ENCODE measurements around the gene APOH. TPM values are rescaled to one million over a fixed set of nuclear protein-coding genes. Genes with fewer than 3 reads are reported as not detected.

Gene APOH
- total and polyA plus RNA-seq, 11 donors = 0.15 to 0.30 TPM; not detected in 9

- Histone ChIP-seq H3K4me3 (no peak overlapping the region), H3K36me3 (no peaks in the 10 kb centered on the region), H3K27me3 (no peaks in the 10 kb centered on the region), H3K4me1 (peaks cover 0 to 3% (median 0%) of the 10 kb centered on the region in 12 donors), H3K27ac (no peak overlapping the region), H3K9me3 (peaks cover 0 to 15% (median 2%) of the 10 kb centered on the region in 12 donors)
- TF ChIP-seq, protein P1, sequence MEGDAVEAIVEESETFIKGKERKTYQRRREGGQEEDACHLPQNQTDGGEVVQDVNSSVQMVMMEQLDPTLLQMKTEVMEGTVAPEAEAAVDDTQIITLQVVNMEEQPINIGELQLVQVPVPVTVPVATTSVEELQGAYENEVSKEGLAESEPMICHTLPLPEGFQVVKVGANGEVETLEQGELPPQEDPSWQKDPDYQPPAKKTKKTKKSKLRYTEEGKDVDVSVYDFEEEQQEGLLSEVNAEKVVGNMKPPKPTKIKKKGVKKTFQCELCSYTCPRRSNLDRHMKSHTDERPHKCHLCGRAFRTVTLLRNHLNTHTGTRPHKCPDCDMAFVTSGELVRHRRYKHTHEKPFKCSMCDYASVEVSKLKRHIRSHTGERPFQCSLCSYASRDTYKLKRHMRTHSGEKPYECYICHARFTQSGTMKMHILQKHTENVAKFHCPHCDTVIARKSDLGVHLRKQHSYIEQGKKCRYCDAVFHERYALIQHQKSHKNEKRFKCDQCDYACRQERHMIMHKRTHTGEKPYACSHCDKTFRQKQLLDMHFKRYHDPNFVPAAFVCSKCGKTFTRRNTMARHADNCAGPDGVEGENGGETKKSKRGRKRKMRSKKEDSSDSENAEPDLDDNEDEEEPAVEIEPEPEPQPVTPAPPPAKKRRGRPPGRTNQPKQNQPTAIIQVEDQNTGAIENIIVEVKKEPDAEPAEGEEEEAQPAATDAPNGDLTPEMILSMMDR (IDR thresholded peaks at IDR 0.05) = no peak
- TF ChIP-seq POLR2A (IDR thresholded peaks at IDR 0.05) = no peak
- intact Hi-C loops (cut with DNase I) = no loop called here
- DNase-seq (no peak), ATAC-seq (no peak)
- 85 to 91% (median 87%) methylated on average over 2 of the region's 2 CpGs for WGBS, 4 donors
Observed at GRCh38 chr17:66270106-66270505, 40.9 kb upstream of the APOH start.

DNA sequence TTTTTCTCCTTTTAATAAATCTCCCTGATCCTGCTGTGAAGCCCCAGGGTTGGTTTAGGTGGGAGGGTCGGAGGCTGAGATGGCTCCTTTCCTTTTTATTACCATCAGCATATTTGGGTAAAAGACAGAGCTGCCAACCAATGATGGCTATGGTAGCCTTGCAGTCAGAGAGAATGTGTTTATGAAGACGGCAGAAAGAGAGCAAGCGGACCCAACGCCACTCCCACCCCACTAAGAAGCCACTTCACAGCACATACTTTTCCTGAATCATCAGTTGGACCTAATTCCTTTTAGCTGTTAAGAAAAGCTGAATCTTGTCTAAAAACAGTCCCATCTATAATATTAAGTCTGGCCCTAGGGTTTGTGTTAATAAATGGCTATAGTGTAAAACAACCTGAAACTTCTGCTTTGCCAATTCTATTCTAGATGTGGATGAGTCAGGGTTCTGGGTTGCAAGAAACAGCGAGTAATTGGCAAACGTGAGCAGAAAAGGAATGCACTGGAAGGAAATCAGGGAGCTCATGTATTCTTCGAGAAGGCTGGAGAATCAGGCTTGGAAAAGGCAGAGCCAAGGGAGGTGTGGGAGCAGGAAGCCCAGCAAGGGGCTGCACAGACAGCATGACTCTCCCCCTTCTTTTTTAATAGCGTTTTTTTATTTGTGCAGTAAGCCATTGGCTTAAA lies 39.2 kb upstream of the APOH start:
- intact Hi-C loops (cut with DNase I) = no loop called here
- TF ChIP-seq POLR2A (IDR thresholded peaks at IDR 0.05) = no peak
- TF ChIP-seq, protein P1 (IDR thresholded peaks at IDR 0.05) = no peak

DNA sequence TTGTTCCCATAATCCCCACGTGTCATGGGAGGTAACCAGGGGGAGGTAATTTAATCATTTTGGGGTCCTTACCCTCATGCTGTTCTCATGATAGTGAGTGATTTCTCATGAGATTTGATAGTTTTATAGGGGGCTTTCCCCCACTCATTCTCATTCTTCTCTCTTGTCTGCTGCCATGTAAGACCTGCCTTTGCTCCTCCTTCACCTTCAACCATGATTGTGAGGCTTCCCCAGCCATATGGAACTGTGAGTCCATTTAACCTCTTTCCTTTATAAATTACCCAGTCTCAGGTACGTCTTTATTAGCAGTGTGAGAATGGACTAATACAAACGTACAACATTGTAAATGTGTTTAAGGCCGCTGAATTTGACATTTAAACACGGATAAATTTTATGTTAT lies 35.5 kb upstream of the APOH start:
- Histone ChIP-seq H3K27ac (no peak overlapping the region), H3K4me1 (no peaks in the 10 kb centered on the region), H3K9me3 (no peaks in the 10 kb centered on the region), H3K4me3 (no peak overlapping the region), H3K27me3 (no peaks in the 10 kb centered on the region), H3K36me3 (no peaks in the 10 kb centered on the region)
- no peak for ATAC-seq
- no peak for DNase-seq
- intact Hi-C loops (cut with DNase I) = no loop called here
- TF ChIP-seq, protein P1 (IDR thresholded peaks at IDR 0.05) = no peak
- TF ChIP-seq POLR2A (IDR thresholded peaks at IDR 0.05) = no peak
- 91 to 92% (median 91%) methylated on average over 5 of the region's 5 CpGs for WGBS, 4 donors

More for the DNA sequence above, 39.2 kb upstream of the APOH start:
- 69 to 75% (median 71%) methylated on average over 8 of the region's 8 CpGs for WGBS, 4 donors
- Histone ChIP-seq H3K4me3 (no peak overlapping the region), H3K4me1 (peaks cover 0 to 3% (median 0%) of the 10 kb centered on the region in 12 donors), H3K27ac (no peak overlapping the region), H3K9me3 (peaks cover 0 to 15% (median 2%) of the 10 kb centered on the region in 12 donors), H3K27me3 (no peaks in the 10 kb centered on the region), H3K36me3 (no peaks in the 10 kb centered on the region)
- ATAC-seq = no peak
- DNase-seq = no peak

- no peak overlapping the region for H3K27ac ChIP-seq
- intact Hi-C loops (cut with DNase I) = no loop called here
Observed at GRCh38 chr17:66262767-66263166, 33.6 kb upstream of the APOH start.

More at GRCh38 chr17:66262767-66263166, 33.6 kb upstream of the APOH start:
- H3K4me1 ChIP-seq = no peaks in the 10 kb centered on the region
- no peaks in the 10 kb centered on the region for H3K27me3 ChIP-seq
- no peak for DNase-seq
- TF ChIP-seq, protein P1 (IDR thresholded peaks at IDR 0.05) = no peak
- TF ChIP-seq POLR2A (IDR thresholded peaks at IDR 0.05) = no peak
- WGBS, 4 donors = 67 to 85% (median 74%) methylated on average over 2 of the region's 2 CpGs
- H3K36me3 ChIP-seq = no peaks in the 10 kb centered on the region
- H3K9me3 ChIP-seq = no peaks in the 10 kb centered on the region
- ATAC-seq = no peak
- no peak overlapping the region for H3K4me3 ChIP-seq
